Stomach smooth muscle (tissue), 2 donors: ENCODE results near the gene OVOL2.

Source experiments
- H3K27ac ChIP-seq: one replicate; pipeline ENCODE4 v1.7.0; 2013; ENCODE audit warnings: mild to moderate bottlenecking, low read length, inconsistent platforms
- H3K27me3 ChIP-seq, 2 donors: one replicate each; pipeline ENCODE4 v1.7.0; 2013; ENCODE audit warnings: low read length in 2 of 2; ENCODE audit not compliant: insufficient read depth in 2 of 2, control insufficient read depth in 1 of 2
- H3K36me3 ChIP-seq, 2 donors: one replicate each; pipeline ENCODE4 v1.7.0; 2013; ENCODE audit warnings: low read length in 2 of 2; ENCODE audit not compliant: control insufficient read depth in 2 of 2, insufficient read depth in 2 of 2
- H3K4me1 ChIP-seq: one replicate; pipeline ENCODE4 v1.7.0; 2013; ENCODE audit warnings: low read length; ENCODE audit not compliant: control insufficient read depth, insufficient read depth
- H3K4me3 ChIP-seq, 2 donors: one replicate each; pipeline ENCODE4 v1.7.0; 2013; ENCODE audit warnings: low read length in 2 of 2
- H3K9ac ChIP-seq, 2 donors: one replicate each; pipeline ENCODE4 v1.7.0; 2013; ENCODE audit warnings: low read length in 2 of 2, mild to moderate bottlenecking in 1 of 2
- H3K9me3 ChIP-seq, 2 donors: one replicate each; pipeline ENCODE4 v1.7.0; 2013; ENCODE audit warnings: low read length in 2 of 2; ENCODE audit not compliant: control insufficient read depth in 2 of 2
- donor health status: healthy.
- donor health status: Pancreatic carcinoma.

Gene OVOL2

GRCh38 chr20:18057994-18058349 is 256 bp upstream of the OVOL2 start:
- Histone ChIP-seq H3K4me3 (peak overlapping the region in 1 of 2 donors; percentile 57), H3K9ac (no peak overlapping the region), H3K9me3 (peaks cover 0 to 3% of the 10 kb centered on the region in 2 donors), H3K36me3 (no peaks in the 10 kb centered on the region), H3K27ac (no peak overlapping the region), H3K4me1 (peaks cover 23% of the 10 kb centered on the region), H3K27me3 (peaks cover 44 to 61% of the 10 kb centered on the region in 2 donors)

GRCh38 chr20:18056174-18057100 is 1.3 kb downstream of the OVOL2 start:
- Histone ChIP-seq H3K27ac (no peak overlapping the region), H3K36me3 (no peaks in the 10 kb centered on the region), H3K4me1 (peaks cover 23% of the 10 kb centered on the region), H3K27me3 (peaks cover 46 to 61% of the 10 kb centered on the region in 2 donors), H3K9me3 (peaks cover 0 to 3% of the 10 kb centered on the region in 2 donors), H3K9ac (no peak overlapping the region), H3K4me3 (peak overlapping the region in 1 of 2 donors; percentile 64)

GRCh38 chr20:18055261-18055660 is 2.5 kb downstream of the OVOL2 start:
- Histone ChIP-seq H3K36me3 (no peaks in the 10 kb centered on the region), H3K27me3 (peaks cover 42 to 59% of the 10 kb centered on the region in 2 donors), H3K27ac (no peak overlapping the region), H3K4me3 (no peak overlapping the region), H3K9ac (no peak overlapping the region), H3K9me3 (peaks cover 0 to 1% of the 10 kb centered on the region in 2 donors), H3K4me1 (peaks cover 23% of the 10 kb centered on the region)

GRCh38 chr20:18052856-18053255 is 4.9 kb downstream of the OVOL2 start:
- Histone ChIP-seq H3K36me3 (no peaks in the 10 kb centered on the region), H3K4me3 (no peak overlapping the region), H3K9me3 (no peaks in the 10 kb centered on the region), H3K27me3 (peaks cover 25 to 37% of the 10 kb centered on the region in 2 donors), H3K4me1 (peaks cover 16% of the 10 kb centered on the region), H3K9ac (no peak overlapping the region), H3K27ac (no peak overlapping the region)

- Histone ChIP-seq H3K4me3 (no peak overlapping the region), H3K27ac (no peak overlapping the region), H3K36me3 (no peaks in the 10 kb centered on the region), H3K27me3 (peaks cover 16% of the 10 kb centered on the region in 2 donors), H3K4me1 (no peaks in the 10 kb centered on the region), H3K9me3 (no peaks in the 10 kb centered on the region), H3K9ac (no peak overlapping the region)
Measured at GRCh38 chr20:18050628-18051027, 7.1 kb downstream of the OVOL2 start.

GRCh38 chr20:18048176-18048575 is 9.5 kb downstream of the OVOL2 start:
- H3K4me3 ChIP-seq, result no peak overlapping the region
- no peak overlapping the region for H3K27ac ChIP-seq
- H3K36me3 ChIP-seq, result no peaks in the 10 kb centered on the region
- H3K9ac ChIP-seq, result no peak overlapping the region
- peaks cover 0 to 14% of the 10 kb centered on the region in 2 donors for H3K27me3 ChIP-seq
- peaks cover 0 to 6% of the 10 kb centered on the region in 2 donors for H3K9me3 ChIP-seq
- no peaks in the 10 kb centered on the region for H3K4me1 ChIP-seq

GRCh38 chr20:18046535-18046934 is 11.2 kb downstream of the OVOL2 start:
- Histone ChIP-seq H3K4me3 (no peak overlapping the region), H3K9me3 (peaks cover 0 to 10% of the 10 kb centered on the region in 2 donors), H3K9ac (no peak overlapping the region), H3K36me3 (no peaks in the 10 kb centered on the region), H3K27ac (no peak overlapping the region), H3K27me3 (peaks cover 0 to 12% of the 10 kb centered on the region in 2 donors), H3K4me1 (no peaks in the 10 kb centered on the region)

GRCh38 chr20:18042229-18042628 is 15.5 kb downstream of the OVOL2 start:
- no peak overlapping the region for H3K27ac ChIP-seq
- H3K9me3 ChIP-seq, result peaks cover 0 to 10% of the 10 kb centered on the region in 2 donors
- peaks cover 0 to 18% of the 10 kb centered on the region in 2 donors for H3K27me3 ChIP-seq
- no peak overlapping the region for H3K4me3 ChIP-seq
- H3K4me1 ChIP-seq, result no peaks in the 10 kb centered on the region
- no peak overlapping the region for H3K9ac ChIP-seq
- H3K36me3 ChIP-seq, result no peaks in the 10 kb centered on the region

- Histone ChIP-seq H3K27me3 (peaks cover 0 to 18% of the 10 kb centered on the region in 2 donors), H3K4me1 (no peaks in the 10 kb centered on the region), H3K27ac (no peak overlapping the region), H3K9me3 (peaks cover 0 to 10% of the 10 kb centered on the region in 2 donors), H3K9ac (no peak overlapping the region), H3K4me3 (no peak overlapping the region), H3K36me3 (no peaks in the 10 kb centered on the region)
Measured at GRCh38 chr20:18041462-18041861, 16.3 kb downstream of the OVOL2 start.

- Histone ChIP-seq H3K4me1 (no peaks in the 10 kb centered on the region), H3K9ac (no peak overlapping the region), H3K27me3 (peaks cover 0 to 13% of the 10 kb centered on the region in 2 donors), H3K27ac (no peak overlapping the region), H3K36me3 (no peaks in the 10 kb centered on the region), H3K9me3 (peaks cover 0 to 10% of the 10 kb centered on the region in 2 donors), H3K4me3 (no peak overlapping the region)
Measured at GRCh38 chr20:18039063-18039462, 18.7 kb downstream of the OVOL2 start.

GRCh38 chr20:18034039-18034438 is 23.7 kb downstream of the OVOL2 start:
- no peak overlapping the region for H3K27ac ChIP-seq
- no peak overlapping the region for H3K9ac ChIP-seq
- no peak overlapping the region for H3K4me3 ChIP-seq
- H3K4me1 ChIP-seq, result no peaks in the 10 kb centered on the region
- no peaks in the 10 kb centered on the region for H3K27me3 ChIP-seq
- H3K36me3 ChIP-seq, result no peaks in the 10 kb centered on the region
- H3K9me3 ChIP-seq, result no peaks in the 10 kb centered on the region
